H9 (cell line): ENCODE data around the gene PCID2. TPM values are rescaled to one million over a fixed set of nuclear protein-coding genes. Genes with fewer than 3 reads are reported as not detected.

ENCODE experiments used
- DNase-seq: peaks from one replicate; pipeline ENCODE4 v3.0.0-alpha.2; 2017
- H2AFZ ChIP-seq: one replicate; pipeline ENCODE4 v1.6.1; 2013; ENCODE audit warnings: mild to moderate bottlenecking, low read length, control low read depth, moderate library complexity
- H2AK5ac ChIP-seq: 2 replicates; pipeline ENCODE4 v1.6.1; 2013; ENCODE audit warnings: low read length, control low read depth, mixed read lengths; ENCODE audit not compliant: insufficient read length
- H2BK120ac ChIP-seq: one replicate; pipeline ENCODE4 v1.6.1; 2013; ENCODE audit warnings: low read depth, mild to moderate bottlenecking, low read length, control low read depth, inconsistent platforms; ENCODE audit not compliant: poor library complexity, severe bottlenecking
- H2BK12ac ChIP-seq: 2 replicates; pipeline ENCODE4 v1.6.1; 2013; ENCODE audit warnings: low read length, control low read depth, mixed read lengths, low read depth; ENCODE audit not compliant: insufficient read length
- H2BK15ac ChIP-seq: 2 replicates; pipeline ENCODE4 v1.6.1; 2013; ENCODE audit warnings: low read depth, low read length, control low read depth
- H2BK20ac ChIP-seq: one replicate; pipeline ENCODE4 v1.6.1; 2013; ENCODE audit warnings: low read depth, mild to moderate bottlenecking, low read length, control low read depth, inconsistent platforms; ENCODE audit not compliant: poor library complexity, severe bottlenecking
- H2BK5ac ChIP-seq: 2 replicates; pipeline ENCODE4 v1.6.1; 2013; ENCODE audit warnings: low read length, control low read depth, mixed read lengths; ENCODE audit not compliant: insufficient read length
- H3K14ac ChIP-seq: 2 replicates; pipeline ENCODE4 v1.6.1; 2013; ENCODE audit warnings: low read length, control low read depth; ENCODE audit not compliant: insufficient read depth
- H3K18ac ChIP-seq: 2 replicates; pipeline ENCODE4 v1.6.1; 2013; ENCODE audit warnings: low read depth, mild to moderate bottlenecking, mixed read lengths, low read length, control low read depth; ENCODE audit not compliant: insufficient read length
- H3K23ac ChIP-seq: 2 replicates; pipeline ENCODE4 v1.6.1; 2013; ENCODE audit warnings: low read length, control low read depth, mixed read lengths, low read depth; ENCODE audit not compliant: insufficient read length
- H3K23me2 ChIP-seq: 2 replicates; pipeline ENCODE4 v1.6.1; 2013; ENCODE audit warnings: low read depth, mild to moderate bottlenecking, mixed read lengths, low read length, control low read depth; ENCODE audit not compliant: insufficient read length, poor library complexity, severe bottlenecking
- H3K27ac ChIP-seq: 2 replicates; pipeline ENCODE4 v1.5.1; 2013; ENCODE audit warnings: low read length, control low read depth, mixed read lengths, low read depth; ENCODE audit not compliant: insufficient read length
- H3K27me3 ChIP-seq: 2 replicates; pipeline ENCODE4 v1.6.1; 2013; ENCODE audit warnings: low read length, control low read depth, inconsistent platforms; ENCODE audit not compliant: insufficient read depth
- H3K4ac ChIP-seq: 2 replicates; pipeline ENCODE4 v1.6.1; 2013; ENCODE audit warnings: low read depth, mild to moderate bottlenecking, control low read depth, inconsistent platforms, low read length, moderate library complexity
- H3K4me1 ChIP-seq: 2 replicates; pipeline ENCODE4 v1.6.1; 2013; ENCODE audit warnings: low read length, control low read depth, inconsistent platforms; ENCODE audit not compliant: insufficient read depth
- H3K4me2 ChIP-seq: 2 replicates; pipeline ENCODE4 v1.6.1; 2013; ENCODE audit warnings: low read length, control low read depth, mixed read lengths; ENCODE audit not compliant: insufficient read length, insufficient read depth
- H3K56ac ChIP-seq: 2 replicates; pipeline ENCODE4 v1.6.1; 2013; ENCODE audit warnings: low read depth, mild to moderate bottlenecking, mixed read lengths, low read length, control low read depth; ENCODE audit not compliant: insufficient read length
- H3K79me1 ChIP-seq: 2 replicates; pipeline ENCODE4 v1.6.1; 2013; ENCODE audit warnings: low read depth, mild to moderate bottlenecking, moderate library complexity, low read length, control low read depth, inconsistent platforms; ENCODE audit not compliant: insufficient read depth, poor library complexity, severe bottlenecking
- H3K79me2 ChIP-seq: 2 replicates; pipeline ENCODE4 v1.6.1; 2013; ENCODE audit warnings: low read length, control low read depth, inconsistent platforms; ENCODE audit not compliant: insufficient read depth
- H3K9ac ChIP-seq: 2 replicates; pipeline ENCODE4 v1.6.1; 2013; ENCODE audit warnings: low read length, control low read depth, mixed read lengths; ENCODE audit not compliant: insufficient read length; ENCODE audit errors: extremely low read depth
- H3K9me3 ChIP-seq: one replicate; pipeline ENCODE4 v1.6.1; 2013; ENCODE audit warnings: low read depth, low read length, inconsistent platforms; ENCODE audit not compliant: control insufficient read depth
- H3T11ph ChIP-seq: one replicate; pipeline ENCODE4 v1.6.1; 2013; ENCODE audit warnings: mild to moderate bottlenecking, low read length, control low read depth, inconsistent platforms
- H4K20me1 ChIP-seq: one replicate; pipeline ENCODE4 v1.6.1; 2013; ENCODE audit not compliant: control insufficient read depth, insufficient read length, insufficient read depth
- H4K5ac ChIP-seq: 2 replicates; pipeline ENCODE4 v1.6.1; 2013; ENCODE audit warnings: low read depth, mild to moderate bottlenecking, mixed read lengths, low read length, control low read depth; ENCODE audit not compliant: insufficient read length
- H4K8ac ChIP-seq: replicated peaks from 2 replicates; pipeline ENCODE4 v1.6.1; 2013; ENCODE audit warnings: low read length, control low read depth, mixed read lengths, low read depth; ENCODE audit not compliant: insufficient read length
- H4K91ac ChIP-seq: 2 replicates; pipeline ENCODE4 v1.6.1; 2013; ENCODE audit warnings: low read depth, mild to moderate bottlenecking, moderate library complexity, mixed read lengths, low read length, control low read depth; ENCODE audit not compliant: insufficient read length
- H3K27ac Mint-ChIP-seq, 3 experiments: 2 replicates in 2 of 3; 3 replicates in 1 of 3; pipeline ENCODE4 v1.8.0; 2020 to 2021; ENCODE audit warnings: mixed read lengths in 3 of 3, mild to moderate bottlenecking in 1 of 3, moderate library complexity in 1 of 3
- H3K27me3 Mint-ChIP-seq: 2 replicates; pipeline ENCODE4 v1.8.0; 2021; ENCODE audit warnings: low read depth, mild to moderate bottlenecking, moderate library complexity, mixed read lengths
- H3K36me3 Mint-ChIP-seq, 3 experiments: 2 replicates in 2 of 3; 3 replicates in 1 of 3; pipeline ENCODE4 v1.8.0; 2020 to 2021; ENCODE audit warnings: low read depth in 3 of 3, mixed read lengths in 3 of 3; ENCODE audit not compliant: insufficient read depth in 1 of 3
- H3K4me1 Mint-ChIP-seq, 2 experiments: 2 replicates each; pipeline ENCODE4 v1.8.0; 2020; ENCODE audit warnings: mixed read lengths in 2 of 2
- H3K4me3 Mint-ChIP-seq, 2 experiments: 2 replicates in 1 of 2; 3 replicates in 1 of 2; pipeline ENCODE4 v1.8.0; 2020 to 2021; ENCODE audit warnings: mild to moderate bottlenecking in 2 of 2, mixed read lengths in 2 of 2, moderate library complexity in 1 of 2
- H3K9me3 Mint-ChIP-seq, 2 experiments: 2 replicates in 1 of 2; 3 replicates in 1 of 2; pipeline ENCODE4 v1.8.0; 2020; ENCODE audit warnings: mild to moderate bottlenecking in 2 of 2, mixed read lengths in 2 of 2, moderate library complexity in 1 of 2
- CTCF ChIP-seq: fragments of 200-600 bp; sonication (generic); conservative IDR thresholded peaks from 3 replicates; pipeline ENCODE4 v1.8.0; 2021; ENCODE audit warnings: antibody characterized with exemption, mild to moderate bottlenecking
- WGBS: extraction: QIAGEN DNeasy Blood & Tissue Kit; methylation state at CpG from one replicate; pipeline ENCODE4 v1.1.7; 2013; ENCODE audit warnings: missing lambda C conversion rate, low lambda C conversion rate, mixed read lengths; ENCODE audit not compliant: insufficient read length; ENCODE audit errors: extremely low coverage; 5-methylcytosine and 5-hydroxymethylcytosine counted together
- total RNA-seq: library from RNA; stranded (reverse); gene quantifications from 2 replicates; pipeline ENCODE4 v1.2.1, GENCODE V29; 2021

PCID2 gene
- total RNA-seq, 1 experiment from 2014 or later = 66.0 TPM

DNA sequence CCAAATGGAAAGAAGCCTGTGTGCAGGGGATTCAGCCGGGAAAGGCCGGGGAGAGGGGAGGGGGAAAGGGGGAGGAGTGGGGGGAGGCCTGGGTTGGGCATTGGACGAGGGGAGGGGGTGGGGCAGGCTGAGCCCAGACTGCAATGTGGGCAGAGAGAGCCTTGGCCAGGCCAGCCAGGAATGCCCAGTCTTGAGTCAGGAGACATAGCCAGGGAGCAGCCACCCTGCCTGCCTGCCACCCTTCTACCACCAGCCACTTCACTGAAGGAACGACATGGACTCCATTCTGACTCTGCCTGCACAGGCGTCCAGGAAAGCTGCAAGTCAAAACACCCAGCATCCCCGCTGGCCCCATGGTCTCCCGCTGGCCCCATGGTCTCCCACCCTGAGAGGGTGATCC lies 49.5 kb downstream of the PCID2 start:
- Histone ChIP-seq H3K56ac (no peak overlapping the region), H2BK20ac (no peak overlapping the region), H3T11ph (no peak overlapping the region), H2BK15ac (no peak overlapping the region), H3K14ac (no peak overlapping the region), H4K8ac (no peak overlapping the region), H3K23ac (no peak overlapping the region), H4K91ac (no peak overlapping the region), H3K4ac (no peak overlapping the region), H2AK5ac (no peak overlapping the region), H3K9me3 (no peaks in the 10 kb centered on the region), H3K18ac (no peak overlapping the region), H3K27ac (no peak overlapping the region), H3K9ac (no peak overlapping the region), H4K5ac (no peak overlapping the region), H3K23me2 (no peaks in the 10 kb centered on the region), H2BK5ac (no peak overlapping the region), H2AFZ (no peak overlapping the region), H4K20me1 (no peaks in the 10 kb centered on the region), H2BK12ac (no peak overlapping the region), H3K4me2 (no peak overlapping the region), H2BK120ac (no peak overlapping the region), H3K4me1 (no peaks in the 10 kb centered on the region; the same call in 1 of the 2 replicates), H3K79me1 (no peaks in the 10 kb centered on the region), H3K27me3 (no peaks in the 10 kb centered on the region), H3K79me2 (no peaks in the 10 kb centered on the region)
- peaks cover 0 to 4% (median 0%) of the 10 kb centered on the region in 3 experiments; a peak in 1 of 7 replicates for H3K36me3 Mint-ChIP-seq
- H3K4me3 Mint-ChIP-seq = no peak overlapping the region; a peak in 1 of 5 replicates
- peaks cover 39 to 43% of the 10 kb centered on the region in 2 experiments for H3K4me1 Mint-ChIP-seq
- peak; percentile 34 for DNase-seq
- H3K9me3 Mint-ChIP-seq = peaks cover 0 to 4% of the 10 kb centered on the region in 2 experiments; a peak in 2 of 5 replicates
- H3K27ac Mint-ChIP-seq = 0 out of 7 replicates have a peak overlapping the region, but pooled peaks of 1 of the 3 experiments have one; percentile 44
- WGBS = no CpG with 5 or more reads among the region's 7 CpGs
- H3K27me3 Mint-ChIP-seq = peaks cover 29% of the 10 kb centered on the region
- TF ChIP-seq CTCF = no peak
